HepG2 (cell line): ENCODE measurements around the gene DUS1L. TPM values are rescaled to one million over a fixed set of nuclear protein-coding genes. Genes with fewer than 3 reads are reported as not detected.

Source experiments
- ATF7-NPFF ChIP-seq: sonication (generic); formaldehyde crosslinking; IDR thresholded peaks from 2 replicates; pipeline ENCODE4 v1.8.1; 2023; ENCODE audit warnings: mild to moderate bottlenecking, low read depth, missing genetic modification reagents, moderate library complexity
- BORCS8-MEF2B ChIP-seq: sonication (generic); formaldehyde crosslinking; IDR thresholded peaks from 2 replicates; pipeline ENCODE4 v1.8.0; 2022; ENCODE audit warnings: mild to moderate bottlenecking, missing genetic modification reagents
- HCFC1 ChIP-seq: fragments of 150-350 bp; IDR thresholded peaks from 2 replicates; pipeline ENCODE4 v1.6.1; 2014; ENCODE audit warnings: low read depth, low read length
- HINFP ChIP-seq: sonication (generic); formaldehyde crosslinking; IDR thresholded peaks from 2 replicates; pipeline ENCODE4 v1.4.0; 2020; ENCODE audit warnings: low read depth, mild to moderate bottlenecking, missing genetic modification reagents
- HOXA7 ChIP-seq: sonication (generic); formaldehyde crosslinking; IDR thresholded peaks from 2 replicates; pipeline ENCODE4 v1.8.1; 2022; ENCODE audit warnings: mild to moderate bottlenecking, missing genetic modification reagents, moderate library complexity
- HOXA9 ChIP-seq: sonication (generic); formaldehyde crosslinking; IDR thresholded peaks from 2 replicates; pipeline ENCODE4 v1.8.1; 2022; ENCODE audit warnings: missing genetic modification reagents, mild to moderate bottlenecking, moderate library complexity, borderline replicate concordance
- IRF9 ChIP-seq: sonication (generic); formaldehyde crosslinking; IDR thresholded peaks from 2 replicates; pipeline ENCODE4 v1.8.0; 2022; ENCODE audit warnings: missing genetic modification reagents, mild to moderate bottlenecking, borderline replicate concordance
- MYC ChIP-seq: sonication (generic); formaldehyde crosslinking; IDR thresholded peaks from 2 replicates; pipeline ENCODE4 v1.9.0; 2021; ENCODE audit warnings: missing genetic modification reagents, borderline replicate concordance
- NR2F6 ChIP-seq, 2 experiments: IDR thresholded peaks; 2 replicates each; pipeline ENCODE4 v1.6.1; 2016; ENCODE audit warnings: antibody characterized with exemption in 1 of 2, mild to moderate bottlenecking in 1 of 2
- PTBP1 ChIP-seq: fragments of 200-400 bp; formaldehyde crosslinking; IDR thresholded peaks from 2 replicates; pipeline ENCODE4 v1.6.1; 2018; ENCODE audit warnings: low read length, low read depth; ENCODE audit not compliant: poor library complexity, severe bottlenecking
- RBFOX2 ChIP-seq: fragments of 200-400 bp; formaldehyde crosslinking; IDR thresholded peaks from 2 replicates; pipeline ENCODE4 v1.6.1; 2017; ENCODE audit warnings: low read depth, mild to moderate bottlenecking, low read length
- RFX5 ChIP-seq: IDR thresholded peaks from 2 replicates; pipeline ENCODE4 v1.6.1; 2011; ENCODE audit warnings: low read depth, low read length, improper control_type of control experiment
- SP140L ChIP-seq: sonication (generic); formaldehyde crosslinking; IDR thresholded peaks from 2 replicates; pipeline ENCODE4 v1.4.0; 2020; ENCODE audit warnings: missing genetic modification reagents, borderline replicate concordance
- TFE3 ChIP-seq: IDR thresholded peaks from 2 replicates; pipeline ENCODE4 v1.6.1; 2016
- ZFP37 ChIP-seq: sonication (generic); formaldehyde crosslinking; IDR thresholded peaks from 2 replicates; pipeline ENCODE4 v1.4.0; 2020; ENCODE audit warnings: missing genetic modification reagents, borderline replicate concordance
- ZFP82 ChIP-seq: sonication (generic); formaldehyde crosslinking; IDR thresholded peaks from 2 replicates; pipeline ENCODE4 v1.5.1; 2020; ENCODE audit warnings: mild to moderate bottlenecking, missing genetic modification reagents, borderline replicate concordance
- ZMAT5 ChIP-seq: sonication (generic); formaldehyde crosslinking; IDR thresholded peaks from 2 replicates; pipeline ENCODE4 v1.5.0; 2020; ENCODE audit warnings: mild to moderate bottlenecking, low read depth, missing genetic modification reagents, borderline replicate concordance
- ZMYM3 ChIP-seq: sonication (generic); formaldehyde crosslinking; IDR thresholded peaks from 2 replicates; pipeline ENCODE4 v1.5.1; 2020; ENCODE audit warnings: mild to moderate bottlenecking, missing genetic modification reagents
- ZNF430 ChIP-seq: sonication (generic); formaldehyde crosslinking; IDR thresholded peaks from 2 replicates; pipeline ENCODE4 v1.9.0; 2021; ENCODE audit warnings: mild to moderate bottlenecking, missing genetic modification reagents
- ZNF451 ChIP-seq: sonication (generic); formaldehyde crosslinking; IDR thresholded peaks from 2 replicates; pipeline ENCODE4 v1.5.0; 2020; ENCODE audit warnings: mild to moderate bottlenecking, missing genetic modification reagents
- ZNF549 ChIP-seq: sonication (generic); formaldehyde crosslinking; IDR thresholded peaks from 2 replicates; pipeline ENCODE4 v1.5.0; 2020; ENCODE audit warnings: missing genetic modification reagents
- ZNF562 ChIP-seq: sonication (generic); formaldehyde crosslinking; IDR thresholded peaks from 2 replicates; pipeline ENCODE4 v1.8.0; 2022; ENCODE audit warnings: missing genetic modification reagents, borderline replicate concordance
- ZNF598 ChIP-seq: sonication (generic); formaldehyde crosslinking; IDR thresholded peaks from 2 replicates; pipeline ENCODE4 v1.5.1; 2020; ENCODE audit warnings: mild to moderate bottlenecking, missing genetic modification reagents, borderline replicate concordance
- ZNF615 ChIP-seq: sonication (generic); formaldehyde crosslinking; IDR thresholded peaks from 2 replicates; pipeline ENCODE4 v1.5.0; 2020; ENCODE audit warnings: mild to moderate bottlenecking, missing genetic modification reagents, borderline replicate concordance
- ZNF7 ChIP-seq: IDR thresholded peaks from 2 replicates; pipeline ENCODE4 v1.6.1; 2016; ENCODE audit warnings: missing biosample characterization, missing genetic modification reagents
- ZNF75D ChIP-seq: sonication (generic); formaldehyde crosslinking; IDR thresholded peaks from 2 replicates; pipeline ENCODE4 v1.8.1; 2023; ENCODE audit warnings: missing genetic modification reagents, mild to moderate bottlenecking, borderline replicate concordance
- ZNF839 ChIP-seq: sonication (generic); formaldehyde crosslinking; IDR thresholded peaks from 2 replicates; pipeline ENCODE4 v1.4.0; 2020; ENCODE audit warnings: missing genetic modification reagents, mild to moderate bottlenecking, borderline replicate concordance
- polyA plus RNA-seq, 8 experiments: library from polyadenylated mRNA; depleted of rRNA in 3 of 8; stranded (reverse) in 7 of 8; unstranded in 1 of 8; fragments of >200 nt; fragmentation: Illumina TruSeq in 4 of 8; extraction: Trizol in 4 of 8; gene quantifications; 2 replicates each; pipeline versions ENCODE4 v1.2.1 to v1.2.3, GENCODE V29; 2011 to 2016; ENCODE audit warnings: low read depth in 4 of 8, missing spikeins in 1 of 8, mixed read lengths in 1 of 8; ENCODE audit not compliant: insufficient read depth in 1 of 8
- total RNA-seq, 5 experiments: library from RNA; depleted of rRNA; stranded (reverse); fragments of >200 nt; fragmentation: Illumina TruSeq; extraction: Trizol; gene quantifications; 2 replicates each; pipeline ENCODE4 v1.2.3, GENCODE V29; 2016; ENCODE audit warnings: low read depth in 1 of 5

The DUS1L gene
- total and polyA plus RNA-seq, 2 of the 13 experiments (the other 11 are each of a cell fraction or from before 2014, with no cell fraction given), result 81.0 to 109 TPM

GRCh38 chr17:82097184-82097918, 31.7 kb upstream of the DUS1L start (continued):
- TF ChIP-seq ATF7-NPFF (CRISPR knock-in tag) (no peak), ZFP82 (CRISPR knock-in tag) (no peak), MYC (CRISPR knock-in tag) (peak; percentile 62), ZNF615 (no peak), ZNF598 (CRISPR knock-in tag) (no peak), ZNF7 (peak; percentile 2; the same call in 1 of the 2 replicates), ZNF430 (no peak; the same call in 1 of the 2 replicates), SP140L (CRISPR knock-in tag) (no peak), HOXA9 (CRISPR knock-in tag) (no peak; the same call in 1 of the 2 replicates), IRF9 (CRISPR knock-in tag) (no peak), ZNF451 (CRISPR knock-in tag) (no peak), ZMAT5 (no peak), HINFP (CRISPR knock-in tag) (0 out of 2 replicates have a peak, but pooled peaks have one; percentile 48), BORCS8-MEF2B (no peak), ZNF75D (CRISPR knock-in tag) (0 out of 2 replicates have a peak, but pooled peaks have one; percentile 65), RBFOX2 (peak; percentile 91), TFE3 (CRISPR knock-in tag) (no peak), RFX5 (no peak), ZMYM3 (CRISPR knock-in tag) (no peak), ZNF549 (CRISPR knock-in tag) (no peak), NR2F6 (IDR thresholded peaks at IDR 0.05) (no peak), NR2F6 (CRISPR knock-in tag; IDR thresholded peaks at IDR 0.05) (no peak), HCFC1 (no peak), ZNF839 (CRISPR knock-in tag) (no peak), HOXA7 (CRISPR knock-in tag) (no peak), PTBP1 (no peak), ZNF562 (CRISPR knock-in tag) (no peak), ZFP37 (CRISPR knock-in tag) (no peak)
